HG02642 (cell line): ENCODE measurements around the gene TUBA1B.
"Not testable (repeated sequence)": the region's sequence is repeated elsewhere in the genome, so short reads cannot be mapped to it uniquely, and the experiment has no call there.

ENCODE experiments used
- ATAC-seq: cut with Tn5 transposase; IDR thresholded peaks from one replicate; pipeline ENCODE4 v1.9.1; 2021; ENCODE audit warnings: mild to moderate bottlenecking; ENCODE audit not compliant: unreplicated experiment, poor library complexity

The TUBA1B gene

GRCh38 chr12:49127971-49128370 is 3.2 kb downstream of the TUBA1B start:
- ATAC-seq, result not testable (repeated sequence)

GRCh38 chr12:49126852-49127763 is 4.1 kb downstream of the TUBA1B start:
- no peak for ATAC-seq

GRCh38 chr12:49121047-49121696 is 10.0 kb downstream of the TUBA1B start:
- ATAC-seq, result no peak

- peak; percentile 5 for ATAC-seq
Measured at GRCh38 chr12:49111206-49111605, 20.0 kb downstream of the TUBA1B start.

GRCh38 chr12:49110464-49111155 is 20.6 kb downstream of the TUBA1B start, which contains the start of gene LMBR1L:
Gene LMBR1L, minus strand, starts transcription at chr12:49110847. Its CDS starts 292 bp downstream, at chr12:49110555.
- peak; percentile 99 for ATAC-seq

- no peak for ATAC-seq
Measured at GRCh38 chr12:49109641-49110463, 21.3 kb downstream of the TUBA1B start.

- ATAC-seq, result no peak
Measured at GRCh38 chr12:49108958-49109404, 22.2 kb downstream of the TUBA1B start.

- ATAC-seq, result no peak
Measured at GRCh38 chr12:49105504-49106084, 25.6 kb downstream of the TUBA1B start.

GRCh38 chr12:49104822-49105221 is 26.4 kb downstream of the TUBA1B start:
- no peak for ATAC-seq

- no peak for ATAC-seq
Measured at GRCh38 chr12:49100380-49100779, 30.8 kb downstream of the TUBA1B start.

GRCh38 chr12:49098703-49099102 is 32.5 kb downstream of the TUBA1B start:
- ATAC-seq, result no peak

GRCh38 chr12:49098035-49098451 is 33.2 kb downstream of the TUBA1B start:
- no peak for ATAC-seq

- ATAC-seq, result no peak
Measured at GRCh38 chr12:49097381-49097780, 33.8 kb downstream of the TUBA1B start.

GRCh38 chr12:49094975-49095365 is 36.2 kb downstream of the TUBA1B start:
- no peak for ATAC-seq

GRCh38 chr12:49094160-49094974 is 36.8 kb downstream of the TUBA1B start, which contains the start of gene DHH:
Gene DHH, minus strand, starts transcription at chr12:49094801. Its CDS starts 289 bp downstream, at chr12:49094512.
- ATAC-seq, result no peak

GRCh38 chr12:49093792-49094159 is 37.4 kb downstream of the TUBA1B start:
- ATAC-seq, result no peak

GRCh38 chr12:49092816-49093406 is 38.3 kb downstream of the TUBA1B start:
- no peak for ATAC-seq

- no peak for ATAC-seq
Measured at GRCh38 chr12:49092086-49092815, 38.9 kb downstream of the TUBA1B start.
